Measurements from ENCODE around the gene POU2F1. TPM values are rescaled to one million over a fixed set of nuclear protein-coding genes. Genes with fewer than 3 reads are reported as not detected.

The POU2F1 gene
- total and polyA plus RNA-seq, 7 donors, result 0.83 to 9.0 (median 6.3) TPM

DNA sequence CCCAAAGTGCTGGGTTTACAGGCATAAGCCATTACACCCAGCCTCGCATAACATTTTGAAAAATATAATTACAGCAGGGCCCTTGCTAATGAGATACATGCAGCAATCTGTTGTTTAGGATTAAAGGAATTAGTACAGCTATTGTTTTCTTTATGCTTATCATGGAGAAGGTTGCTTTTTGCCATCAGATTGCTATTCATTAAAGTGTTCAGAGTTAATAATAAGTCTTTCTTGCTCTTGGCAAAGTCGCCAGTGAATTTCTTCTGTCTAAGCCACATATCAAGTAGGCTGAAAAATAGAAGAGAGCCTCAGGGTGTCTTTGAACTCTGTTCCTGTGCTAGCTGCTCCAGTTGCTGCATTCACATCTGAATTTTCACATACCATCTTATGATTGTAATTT lies 144.1 kb downstream of the POU2F1 start:
- Histone ChIP-seq H3K27ac (no peak overlapping the region), H3K4me1 (peaks cover 5% of the 10 kb centered on the region), H3K9me3 (no peaks in the 10 kb centered on the region), H3K4me3 (no peak overlapping the region), H3K27me3 (ENCODE audit: insufficient read depth in 3 of 3, low read length in 2 of 3) (no peaks in the 10 kb centered on the region), H3K36me3 (ENCODE audit: insufficient read depth in 1 of 2, low read depth in 1 of 2) (peaks cover 0 to 8% of the 10 kb centered on the region in 2 donors)
- 90 to 96% (median 93%) methylated on average over 2 of the region's 2 CpGs for WGBS, 3 donors
- DNase-seq, result no peak
- no peak for TF ChIP-seq CTCF (IDR thresholded peaks at IDR 0.05)
- intact Hi-C loops (cut with DNase I), result no loop called here
- ATAC-seq, result no peak

GRCh38 chr1:167365360-167365759 lies 144.7 kb downstream of the POU2F1 start:
- DNase-seq, result no peak
- intact Hi-C loops (cut with DNase I), result no loop called here
- Histone ChIP-seq H3K27ac (no peak overlapping the region), H3K4me3 (no peak overlapping the region), H3K9me3 (no peaks in the 10 kb centered on the region), H3K36me3 (ENCODE audit: insufficient read depth in 1 of 2, low read depth in 1 of 2) (peaks cover 0 to 8% of the 10 kb centered on the region in 2 donors), H3K27me3 (ENCODE audit: insufficient read depth in 3 of 3, low read length in 2 of 3) (no peaks in the 10 kb centered on the region), H3K4me1 (peaks cover 5% of the 10 kb centered on the region)
- TF ChIP-seq CTCF (IDR thresholded peaks at IDR 0.05), result no peak
- ATAC-seq, result no peak
- 96 to 99% (median 98%) methylated on average over 2 of the region's 2 CpGs for WGBS, 3 donors

- DNase-seq (no peak), ATAC-seq (no peak)
- WGBS, 3 donors, result 91 to 93% (median 92%) methylated on average over 4 of the region's 4 CpGs
- H3K4me1 ChIP-seq, result peaks cover 5% of the 10 kb centered on the region
- no peak for TF ChIP-seq CTCF (IDR thresholded peaks at IDR 0.05)
- peaks cover 0 to 17% of the 10 kb centered on the region in 2 donors for H3K36me3 ChIP-seq (ENCODE audit: insufficient read depth in 1 of 2, low read depth in 1 of 2)
- H3K9me3 ChIP-seq, result no peaks in the 10 kb centered on the region
- no peak overlapping the region for H3K27ac ChIP-seq
- no peak overlapping the region for H3K4me3 ChIP-seq
- H3K27me3 ChIP-seq (ENCODE audit: insufficient read depth in 3 of 3, low read length in 2 of 3), result no peaks in the 10 kb centered on the region
- intact Hi-C loops (cut with DNase I), result no loop called here
Measured at GRCh38 chr1:167367705-167368104, 147.0 kb downstream of the POU2F1 start.

DNA sequence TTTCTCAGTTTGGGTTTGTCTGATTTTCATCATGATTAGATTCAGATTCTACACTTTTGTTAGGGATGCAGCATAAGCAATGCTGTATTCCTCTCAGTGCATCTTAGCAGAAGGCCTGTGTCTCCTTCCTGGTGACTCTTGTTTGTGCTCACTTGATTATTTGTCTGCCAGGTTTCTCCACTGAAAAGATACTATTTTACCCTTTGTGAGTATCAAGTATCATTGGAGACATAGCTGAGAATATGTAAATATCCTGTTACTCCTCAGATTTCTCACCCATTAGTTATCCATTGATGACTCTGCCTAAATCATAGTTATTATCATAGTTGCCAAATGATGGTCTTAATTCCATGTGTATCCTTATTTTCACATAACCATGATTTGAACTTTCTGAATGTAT lies 148.5 kb downstream of the POU2F1 start:
- no peak for TF ChIP-seq CTCF (IDR thresholded peaks at IDR 0.05)
- H3K27ac ChIP-seq, result no peak overlapping the region
- peaks cover 3 to 17% of the 10 kb centered on the region in 2 donors for H3K36me3 ChIP-seq (ENCODE audit: insufficient read depth in 1 of 2, low read depth in 1 of 2)
- ATAC-seq (no peak), DNase-seq (no peak)
- peaks cover 5% of the 10 kb centered on the region for H3K4me1 ChIP-seq
- no peaks in the 10 kb centered on the region for H3K9me3 ChIP-seq
- no peaks in the 10 kb centered on the region for H3K27me3 ChIP-seq (ENCODE audit: insufficient read depth in 3 of 3, low read length in 2 of 3)
- intact Hi-C loops (cut with DNase I), result no loop called here
- no peak overlapping the region for H3K4me3 ChIP-seq

GRCh38 chr1:167369933-167370332 lies 149.2 kb downstream of the POU2F1 start:
- Histone ChIP-seq H3K9me3 (no peaks in the 10 kb centered on the region), H3K27me3 (ENCODE audit: insufficient read depth in 3 of 3, low read length in 2 of 3) (no peaks in the 10 kb centered on the region), H3K4me3 (no peak overlapping the region), H3K27ac (no peak overlapping the region), H3K36me3 (ENCODE audit: insufficient read depth in 1 of 2, low read depth in 1 of 2) (peaks cover 4 to 17% of the 10 kb centered on the region in 2 donors), H3K4me1 (peaks cover 5% of the 10 kb centered on the region)
- ATAC-seq (peak in 1 of 4 donors; percentile 42), DNase-seq (no peak)
- 66 to 85% (median 81%) methylated on average over 4 of the region's 4 CpGs for WGBS, 3 donors
- intact Hi-C loops (cut with DNase I), result no loop called here
- no peak for TF ChIP-seq CTCF (IDR thresholded peaks at IDR 0.05)
